Vagina (tissue), 2 donors: ENCODE results near the gene ATP5ME.

Experiments
- POLR2A ChIP-seq, 2 donors: fragments of 450-650 bp; IDR thresholded peaks; one replicate each; pipeline ENCODE4 v1.6.1; 2017; ENCODE audit warnings: antibody characterized with exemption in 2 of 2, mild to moderate bottlenecking in 2 of 2, moderate library complexity in 2 of 2
- POLR2AphosphoS5 ChIP-seq, 2 donors: sonication (generic); formaldehyde crosslinking; IDR thresholded peaks; one replicate each; pipeline ENCODE4 v1.9.0; 2017; ENCODE audit warnings: antibody characterized with exemption in 2 of 2, mild to moderate bottlenecking in 2 of 2, low read depth in 1 of 2; ENCODE audit not compliant: insufficient read depth in 1 of 2
- TF ChIP-seq, protein P1 (sequence below), 3 experiments: fragments of 450-650 bp in 2 of 3; fragments of 200-600 bp in 1 of 3; sonication (generic) in 1 of 3; IDR thresholded peaks; one replicate each; pipeline ENCODE4 v1.5.1; 2017 to 2019; ENCODE audit warnings: antibody characterized with exemption in 3 of 3, mild to moderate bottlenecking in 2 of 3, moderate library complexity in 2 of 3

- no peak for TF ChIP-seq POLR2A (IDR thresholded peaks at IDR 0.05)
- TF ChIP-seq, protein P1, sequence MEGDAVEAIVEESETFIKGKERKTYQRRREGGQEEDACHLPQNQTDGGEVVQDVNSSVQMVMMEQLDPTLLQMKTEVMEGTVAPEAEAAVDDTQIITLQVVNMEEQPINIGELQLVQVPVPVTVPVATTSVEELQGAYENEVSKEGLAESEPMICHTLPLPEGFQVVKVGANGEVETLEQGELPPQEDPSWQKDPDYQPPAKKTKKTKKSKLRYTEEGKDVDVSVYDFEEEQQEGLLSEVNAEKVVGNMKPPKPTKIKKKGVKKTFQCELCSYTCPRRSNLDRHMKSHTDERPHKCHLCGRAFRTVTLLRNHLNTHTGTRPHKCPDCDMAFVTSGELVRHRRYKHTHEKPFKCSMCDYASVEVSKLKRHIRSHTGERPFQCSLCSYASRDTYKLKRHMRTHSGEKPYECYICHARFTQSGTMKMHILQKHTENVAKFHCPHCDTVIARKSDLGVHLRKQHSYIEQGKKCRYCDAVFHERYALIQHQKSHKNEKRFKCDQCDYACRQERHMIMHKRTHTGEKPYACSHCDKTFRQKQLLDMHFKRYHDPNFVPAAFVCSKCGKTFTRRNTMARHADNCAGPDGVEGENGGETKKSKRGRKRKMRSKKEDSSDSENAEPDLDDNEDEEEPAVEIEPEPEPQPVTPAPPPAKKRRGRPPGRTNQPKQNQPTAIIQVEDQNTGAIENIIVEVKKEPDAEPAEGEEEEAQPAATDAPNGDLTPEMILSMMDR (IDR thresholded peaks at IDR 0.05) = no peak
- TF ChIP-seq POLR2AphosphoS5 (IDR thresholded peaks at IDR 0.05; ENCODE audit: insufficient read depth in 1 of 2, low read depth in 1 of 2) = no peak
Measured at GRCh38 chr4:635851-636627, 38.0 kb downstream of the ATP5ME start.
